HG03066 (cell line): Measurements from ENCODE around the gene HNRNPM.

Source experiments
- ATAC-seq: cut with Tn5 transposase; IDR thresholded peaks from one replicate; pipeline ENCODE4 v1.9.1; 2021; ENCODE audit warnings: low read depth; ENCODE audit not compliant: unreplicated experiment

Gene HNRNPM

GRCh38 chr19:8483165-8483564 lies 38.4 kb downstream of the HNRNPM start:
- ATAC-seq: no peak

DNA sequence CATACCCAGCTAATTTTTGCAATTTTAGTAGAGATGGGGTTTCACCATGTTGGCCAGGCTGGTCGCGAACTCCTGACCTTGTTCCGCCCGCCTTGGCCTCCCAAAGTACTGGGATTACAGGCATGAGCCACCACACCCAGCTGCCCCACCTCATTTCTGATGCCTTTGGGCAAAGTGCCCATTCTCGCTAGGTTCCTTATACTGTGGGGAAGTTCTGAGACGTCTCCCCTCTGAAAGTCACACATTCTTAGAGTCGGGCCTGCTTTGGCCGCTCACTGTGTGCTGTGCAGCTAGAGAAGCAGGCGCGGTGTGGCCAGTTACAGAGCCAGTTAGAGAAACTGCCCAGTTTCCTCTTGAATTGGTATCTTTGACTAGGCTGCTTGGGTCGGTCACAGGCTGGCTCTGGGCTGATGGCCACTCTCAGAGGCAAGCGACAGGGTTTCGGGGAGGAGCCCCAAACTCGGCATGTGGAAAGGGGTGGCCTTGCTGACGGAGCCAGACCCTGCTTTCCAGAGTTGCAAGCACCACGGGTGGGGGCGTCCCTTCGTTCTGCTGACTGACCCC lies 39.6 kb downstream of the HNRNPM start:
- no peak for ATAC-seq

DNA sequence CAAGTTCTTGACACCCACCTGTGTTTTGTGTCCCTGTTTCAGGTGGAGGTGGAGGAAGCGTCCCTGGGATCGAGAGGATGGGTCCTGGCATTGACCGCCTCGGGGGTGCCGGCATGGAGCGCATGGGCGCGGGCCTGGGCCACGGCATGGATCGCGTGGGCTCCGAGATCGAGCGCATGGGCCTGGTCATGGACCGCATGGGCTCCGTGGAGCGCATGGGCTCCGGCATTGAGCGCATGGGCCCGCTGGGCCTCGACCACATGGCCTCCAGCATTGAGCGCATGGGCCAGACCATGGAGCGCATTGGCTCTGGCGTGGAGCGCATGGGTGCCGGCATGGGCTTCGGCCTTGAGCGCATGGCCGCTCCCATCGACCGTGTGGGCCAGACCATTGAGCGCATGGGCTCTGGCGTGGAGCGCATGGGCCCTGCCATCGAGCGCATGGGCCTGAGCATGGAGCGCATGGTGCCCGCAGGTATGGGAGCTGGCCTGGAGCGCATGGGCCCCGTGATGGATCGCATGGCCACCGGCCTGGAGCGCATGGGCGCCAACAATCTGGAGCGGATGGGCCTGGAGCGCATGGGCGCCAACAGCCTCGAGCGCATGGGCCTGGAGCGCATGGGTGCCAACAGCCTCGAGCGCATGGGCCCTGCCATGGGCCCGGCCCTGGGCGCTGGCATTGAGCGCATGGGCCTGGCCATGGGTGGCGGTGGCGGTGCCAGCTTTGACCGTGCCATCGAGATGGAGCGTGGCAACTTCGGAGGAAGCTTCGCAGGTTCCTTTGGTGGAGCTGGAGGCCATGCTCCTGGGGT lies 41.0 kb downstream of the HNRNPM start:
- ATAC-seq: no peak

DNA sequence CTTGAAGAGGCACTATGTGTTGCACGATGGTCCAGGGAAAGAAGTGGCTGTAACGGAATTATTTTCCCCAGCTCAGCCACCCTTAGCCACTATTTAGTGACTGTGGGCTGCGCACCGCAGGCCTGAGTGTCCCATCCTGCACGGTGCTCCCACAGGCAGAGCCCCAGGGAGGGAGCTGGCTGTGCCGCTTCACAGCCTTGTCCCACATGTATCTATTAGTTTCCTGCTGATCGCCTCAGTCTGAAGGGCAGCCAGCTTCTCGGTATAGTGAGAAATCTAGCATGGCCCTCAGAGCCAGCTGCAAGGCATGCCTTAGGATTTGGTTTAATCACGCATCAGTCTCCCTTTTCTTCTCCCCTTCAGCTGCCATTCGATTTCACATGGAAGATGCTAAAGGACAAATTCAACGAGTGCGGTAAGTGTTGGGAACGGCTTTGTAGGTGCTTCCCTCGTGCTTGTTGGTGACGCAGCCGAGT lies 41.9 kb downstream of the HNRNPM start:
- no peak for ATAC-seq

DNA sequence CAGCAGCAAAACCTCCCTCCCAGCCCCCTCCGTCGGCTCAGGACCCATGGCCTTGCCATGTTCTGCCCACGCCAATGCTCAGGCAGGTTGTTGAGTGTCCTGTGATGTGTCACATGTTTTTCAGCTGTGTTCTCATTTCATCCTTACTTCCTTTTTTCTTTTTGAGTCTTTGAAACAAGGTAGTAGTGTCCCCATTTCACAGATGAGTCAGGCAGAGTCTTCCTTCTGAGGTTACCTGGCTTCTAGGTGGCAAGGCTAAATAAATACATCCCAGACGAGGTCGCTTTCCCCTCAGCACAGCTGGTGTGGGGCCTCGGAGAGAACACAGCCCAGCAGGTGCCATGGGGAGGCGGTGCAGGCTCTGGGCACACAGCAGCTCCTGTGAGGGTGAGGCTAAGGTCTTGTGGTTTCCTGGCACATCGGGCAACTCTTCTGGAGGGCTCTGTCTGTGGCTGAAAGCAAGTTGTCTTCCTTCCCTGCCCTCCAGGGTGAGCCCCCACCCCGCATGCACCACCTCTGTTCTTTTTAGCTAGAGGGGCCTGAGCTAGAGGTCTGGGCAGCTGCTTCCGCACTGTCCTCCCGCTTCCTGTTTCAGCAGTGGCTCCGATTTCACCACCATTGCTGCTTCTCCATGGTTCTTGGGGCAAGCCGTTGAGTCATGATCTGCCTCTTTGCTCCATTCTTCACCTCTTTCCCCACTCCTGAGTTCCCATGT lies 42.5 kb downstream of the HNRNPM start:
- ATAC-seq: no peak

DNA sequence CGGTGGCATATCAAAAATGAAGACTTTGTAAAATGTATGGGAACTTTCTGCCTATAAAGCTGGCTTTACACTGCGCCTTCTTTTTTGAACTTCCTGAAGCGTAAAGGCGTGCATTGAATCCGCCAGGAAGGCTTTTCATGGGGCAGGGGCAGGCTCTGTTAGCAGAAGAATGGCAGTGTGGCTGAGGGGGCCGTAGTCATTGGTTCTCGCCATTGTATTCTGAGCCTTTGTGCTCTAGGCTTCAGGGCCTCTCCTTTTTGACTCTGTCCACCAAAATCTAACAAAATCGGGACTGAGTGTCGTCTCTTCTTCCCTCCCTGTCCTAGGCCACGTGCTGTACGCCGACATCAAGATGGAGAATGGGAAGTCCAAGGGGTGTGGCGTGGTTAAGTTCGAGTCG lies 43.6 kb downstream of the HNRNPM start:
- ATAC-seq: no peak

GRCh38 chr19:8489561-8490394 lies 45.0 kb downstream of the HNRNPM start:
- no peak for ATAC-seq

DNA sequence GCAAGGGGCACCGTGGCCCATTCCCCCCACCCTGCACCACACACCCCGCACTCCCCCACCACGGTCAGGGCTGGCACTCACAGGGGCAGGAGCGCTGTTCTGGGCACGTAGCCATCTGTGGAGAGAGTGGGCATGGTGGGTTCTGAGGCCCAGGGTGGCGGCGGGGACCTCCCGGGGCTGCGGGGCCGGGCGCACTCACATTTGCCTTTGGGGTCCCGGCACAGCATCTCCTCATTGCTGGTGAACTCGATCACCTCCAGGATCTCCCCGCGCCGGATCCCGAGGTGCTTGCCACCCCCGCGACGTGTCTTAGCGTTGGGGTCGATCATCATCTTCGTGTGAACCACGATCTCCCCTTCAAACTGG lies 45.6 kb downstream of the HNRNPM start:
- no peak for ATAC-seq

- ATAC-seq: no peak
Measured at GRCh38 chr19:8490873-8491272, 46.1 kb downstream of the HNRNPM start.

GRCh38 chr19:8491574-8491973 lies 46.8 kb downstream of the HNRNPM start:
- ATAC-seq: no peak

GRCh38 chr19:8494158-8494557 lies 49.4 kb downstream of the HNRNPM start:
- ATAC-seq: no peak

- no peak for ATAC-seq
Measured at GRCh38 chr19:8498295-8498694, 53.5 kb downstream of the HNRNPM start.

DNA sequence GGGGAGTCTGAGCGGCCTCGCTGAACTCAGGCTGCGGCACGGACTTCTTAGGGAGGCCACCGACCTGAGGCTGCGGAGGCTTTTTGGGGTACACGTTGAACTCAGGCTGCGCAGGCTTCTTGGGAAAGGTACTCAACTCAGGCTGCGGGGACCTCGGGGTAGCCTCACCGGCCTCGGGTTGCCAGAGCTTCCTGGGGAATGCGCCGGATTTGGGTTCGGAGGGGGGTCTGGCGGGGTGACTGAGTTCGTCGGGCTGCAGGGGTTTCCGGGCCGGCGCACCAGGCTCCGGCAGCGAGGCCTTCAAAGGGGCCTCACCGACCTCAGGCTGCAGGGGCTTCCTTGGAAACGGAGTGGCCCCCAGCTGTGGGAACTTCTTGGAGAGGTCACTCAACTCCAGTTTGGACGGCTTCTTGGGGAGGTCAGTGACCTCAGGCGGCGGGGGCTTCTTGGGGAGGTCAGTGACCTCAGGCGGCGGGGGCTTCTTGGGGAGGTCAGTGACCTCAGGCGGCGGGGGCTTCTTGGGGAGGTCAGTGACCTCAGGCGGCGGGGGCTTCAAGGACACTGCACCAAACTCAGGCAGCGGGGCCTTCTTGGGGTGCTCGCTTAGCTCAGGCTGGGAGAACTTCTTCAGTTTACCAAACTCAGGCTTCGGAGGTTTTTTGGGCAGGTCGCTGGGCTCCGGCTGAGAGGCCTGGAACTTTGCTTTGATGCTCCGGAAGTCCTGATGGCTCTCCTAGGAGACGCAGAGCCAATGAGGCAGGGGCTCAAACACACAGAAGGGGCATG lies 54.5 kb downstream of the HNRNPM start:
- ATAC-seq: no peak

DNA sequence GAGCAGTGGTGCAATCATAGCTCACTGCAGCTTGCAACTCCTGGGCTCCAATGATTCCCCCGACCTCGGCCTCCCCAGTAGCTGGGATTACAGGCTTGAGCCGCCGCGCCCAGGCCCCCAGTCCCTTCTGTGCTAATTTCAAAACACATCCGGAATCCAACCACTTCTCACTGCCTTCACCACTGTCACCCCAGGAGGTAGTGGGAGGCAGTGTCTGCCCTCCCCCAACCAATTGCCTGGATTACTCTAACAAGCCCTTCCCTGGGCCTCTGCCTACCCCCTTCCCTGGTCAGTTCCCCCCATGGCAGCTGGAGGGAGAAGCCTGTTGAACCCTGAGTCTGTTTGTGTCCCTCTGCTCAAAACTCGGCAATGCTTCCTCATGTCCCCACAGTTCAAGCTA lies 55.4 kb downstream of the HNRNPM start:
- ATAC-seq: no peak

DNA sequence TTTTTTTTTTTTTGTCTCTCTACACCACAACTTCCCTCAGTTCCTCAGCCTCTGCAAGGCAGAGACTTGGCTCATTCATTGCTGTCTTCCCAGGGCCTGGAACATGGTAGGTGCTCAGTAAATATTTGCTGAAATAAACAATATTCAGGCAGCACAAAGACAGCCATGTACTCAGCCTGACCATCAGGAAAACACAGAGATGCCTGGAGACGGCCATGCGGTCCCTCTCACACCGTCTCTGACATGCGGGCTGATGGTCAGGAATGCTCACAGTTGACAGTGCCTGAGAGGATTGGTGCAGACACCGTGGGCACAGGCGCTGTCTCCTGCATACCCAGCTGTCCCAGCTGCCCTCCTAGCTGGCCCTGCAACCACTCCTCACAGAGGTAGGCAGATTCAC lies 56.7 kb downstream of the HNRNPM start:
- ATAC-seq: no peak

GRCh38 chr19:8501981-8502380 lies 57.2 kb downstream of the HNRNPM start:
- no peak for ATAC-seq

- no peak for ATAC-seq
Measured at GRCh38 chr19:8503510-8503909, 58.7 kb downstream of the HNRNPM start.

DNA sequence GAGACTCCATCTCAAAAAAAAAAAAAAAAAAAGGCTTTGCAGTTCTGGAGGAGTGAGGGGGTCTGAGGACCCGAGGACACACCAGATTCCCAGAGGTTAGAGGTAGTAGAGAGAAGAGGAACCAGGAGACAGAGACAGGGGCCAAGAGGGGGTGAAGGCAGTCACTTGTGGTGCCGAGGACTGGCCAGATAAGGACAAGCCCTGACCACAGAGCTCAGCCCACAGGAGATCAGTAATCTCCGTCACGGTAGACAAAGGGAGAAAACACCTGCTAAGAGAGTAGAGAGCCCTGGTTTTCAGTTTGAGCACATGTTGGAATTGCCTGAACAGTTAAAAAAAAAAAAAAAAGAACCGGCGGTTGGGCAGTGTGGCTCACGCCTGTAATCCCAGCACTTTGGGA lies 59.4 kb downstream of the HNRNPM start:
- ATAC-seq: no peak

GRCh38 chr19:8504919-8505318 lies 60.1 kb downstream of the HNRNPM start:
- ATAC-seq: no peak
